G401.6 (cell line): ENCODE data around the gene ADM2.
"Not testable (repeated sequence)": the region's sequence is repeated elsewhere in the genome, so short reads cannot be mapped to it uniquely, and the experiment has no call there.

Source experiments
- FAIRE-seq: peaks from 2 replicates; lab custom pipeline; 2012; peaks lifted over from hg19 to GRCh38; lab: Jason Lieb, UNC

Gene ADM2

GRCh38 chr22:50525858-50526107 lies 44.4 kb downstream of the ADM2 start:
- FAIRE-seq, result no peak

GRCh38 chr22:50526108-50526833 lies 44.9 kb downstream of the ADM2 start:
- FAIRE-seq, result no peak

- FAIRE-seq, result no peak
These were observed 45.8 kb downstream of the ADM2 start for GRCh38 chr22:50526834-50527801.

- FAIRE-seq, result no peak
These were observed 46.8 kb downstream of the ADM2 start for GRCh38 chr22:50527921-50528681.

- FAIRE-seq, result no peak
These were observed 47.5 kb downstream of the ADM2 start for GRCh38 chr22:50528682-50529415.

- no peak for FAIRE-seq
These were observed 48.1 kb downstream of the ADM2 start for GRCh38 chr22:50529416-50529896.

GRCh38 chr22:50529897-50530579 lies 48.7 kb downstream of the ADM2 start, which contains the start of gene TYMP:
Gene TYMP, minus strand, starts transcription at chr22:50530012. Its CDS starts 303 bp downstream, at chr22:50529709.
- no peak for FAIRE-seq

GRCh38 chr22:50530580-50530876 lies 49.2 kb downstream of the ADM2 start:
- no peak for FAIRE-seq

- FAIRE-seq, result no peak
These were observed 49.7 kb downstream of the ADM2 start for GRCh38 chr22:50530877-50531545.

- no peak for FAIRE-seq
These were observed 50.2 kb downstream of the ADM2 start for GRCh38 chr22:50531546-50531961.

GRCh38 chr22:50531962-50532674 lies 50.8 kb downstream of the ADM2 start:
- no peak for FAIRE-seq

GRCh38 chr22:50532824-50533796 lies 51.8 kb downstream of the ADM2 start:
- FAIRE-seq, result no peak

GRCh38 chr22:50533856-50534711 lies 52.7 kb downstream of the ADM2 start:
- not testable (repeated sequence) for FAIRE-seq

GRCh38 chr22:50535113-50535512 lies 53.8 kb downstream of the ADM2 start:
- FAIRE-seq, result no peak
